Epithelial cell of proximal tubule (primary cell): ENCODE measurements around the gene DYRK4. TPM values are rescaled to one million over a fixed set of nuclear protein-coding genes. Genes with fewer than 3 reads are reported as not detected.

Experiments used
- DNase-seq: peaks from one replicate; pipeline ENCODE4 v3.0.0-alpha.2; 2011; ENCODE audit warnings: low read depth
- H3K4me3 ChIP-seq: 2 replicates; pipeline ENCODE4 v1.5.1; 2011; ENCODE audit warnings: low read depth, mild to moderate bottlenecking, low read length
- total RNA-seq: library from RNA; depleted of rRNA; stranded (reverse); fragments of >200 nt; gene quantifications from 2 replicates; pipeline ENCODE4 v1.2.3, GENCODE V29; 2015
- TF ChIP-seq, protein P1 (sequence below): conservative IDR thresholded peaks from 2 replicates; pipeline ENCODE4 v1.5.1; 2012; ENCODE audit warnings: low read depth, mild to moderate bottlenecking, low read length

DYRK4 gene
- total RNA-seq, 1 donor from 2014 or later: 38.9 TPM

DNA sequence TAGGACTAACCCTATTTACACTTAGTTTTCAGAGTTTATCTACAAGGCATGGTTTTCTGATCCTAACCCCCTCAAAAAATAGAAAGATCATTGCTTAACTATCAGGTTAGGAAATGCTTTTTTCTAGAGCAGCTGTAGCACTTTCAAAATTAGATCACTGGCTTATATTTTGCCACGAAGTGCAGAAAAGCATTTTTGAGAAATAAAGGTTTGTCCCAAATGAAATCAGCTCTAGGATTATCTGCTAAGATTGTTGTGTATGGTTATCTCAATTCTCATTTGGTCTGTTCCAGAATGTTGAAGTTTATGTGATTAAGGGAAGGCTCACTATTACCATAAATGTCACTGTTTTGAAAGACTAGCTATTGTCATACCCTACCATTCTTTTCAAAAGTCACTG lies 9.8 kb upstream of the DYRK4 start:
- H3K4me3 ChIP-seq: no peak overlapping the region
- TF ChIP-seq, protein P1, sequence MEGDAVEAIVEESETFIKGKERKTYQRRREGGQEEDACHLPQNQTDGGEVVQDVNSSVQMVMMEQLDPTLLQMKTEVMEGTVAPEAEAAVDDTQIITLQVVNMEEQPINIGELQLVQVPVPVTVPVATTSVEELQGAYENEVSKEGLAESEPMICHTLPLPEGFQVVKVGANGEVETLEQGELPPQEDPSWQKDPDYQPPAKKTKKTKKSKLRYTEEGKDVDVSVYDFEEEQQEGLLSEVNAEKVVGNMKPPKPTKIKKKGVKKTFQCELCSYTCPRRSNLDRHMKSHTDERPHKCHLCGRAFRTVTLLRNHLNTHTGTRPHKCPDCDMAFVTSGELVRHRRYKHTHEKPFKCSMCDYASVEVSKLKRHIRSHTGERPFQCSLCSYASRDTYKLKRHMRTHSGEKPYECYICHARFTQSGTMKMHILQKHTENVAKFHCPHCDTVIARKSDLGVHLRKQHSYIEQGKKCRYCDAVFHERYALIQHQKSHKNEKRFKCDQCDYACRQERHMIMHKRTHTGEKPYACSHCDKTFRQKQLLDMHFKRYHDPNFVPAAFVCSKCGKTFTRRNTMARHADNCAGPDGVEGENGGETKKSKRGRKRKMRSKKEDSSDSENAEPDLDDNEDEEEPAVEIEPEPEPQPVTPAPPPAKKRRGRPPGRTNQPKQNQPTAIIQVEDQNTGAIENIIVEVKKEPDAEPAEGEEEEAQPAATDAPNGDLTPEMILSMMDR: no peak
- no peak for DNase-seq

DNA sequence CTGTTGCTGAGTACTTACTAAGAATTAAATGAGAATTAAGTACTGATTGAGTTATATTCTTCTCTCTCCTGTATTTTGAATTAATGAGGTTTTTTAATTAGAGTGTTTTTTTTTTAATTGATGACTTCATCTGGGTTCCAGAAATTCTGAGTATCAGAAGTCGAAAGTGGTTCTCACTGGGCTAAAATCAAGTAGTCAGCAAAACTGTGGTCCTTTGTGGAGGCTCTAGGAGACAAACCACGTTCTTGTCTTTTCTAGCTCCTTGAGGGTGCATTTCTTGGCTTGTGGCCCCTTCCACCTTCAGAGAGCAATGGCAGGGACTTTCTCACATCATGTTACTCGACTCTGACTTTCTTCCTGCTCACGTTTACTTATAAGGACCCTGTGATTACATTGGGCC lies 8.1 kb upstream of the DYRK4 start:
- no peak for DNase-seq
- TF ChIP-seq, protein P1: no peak
- no peak overlapping the region for H3K4me3 ChIP-seq

DNA sequence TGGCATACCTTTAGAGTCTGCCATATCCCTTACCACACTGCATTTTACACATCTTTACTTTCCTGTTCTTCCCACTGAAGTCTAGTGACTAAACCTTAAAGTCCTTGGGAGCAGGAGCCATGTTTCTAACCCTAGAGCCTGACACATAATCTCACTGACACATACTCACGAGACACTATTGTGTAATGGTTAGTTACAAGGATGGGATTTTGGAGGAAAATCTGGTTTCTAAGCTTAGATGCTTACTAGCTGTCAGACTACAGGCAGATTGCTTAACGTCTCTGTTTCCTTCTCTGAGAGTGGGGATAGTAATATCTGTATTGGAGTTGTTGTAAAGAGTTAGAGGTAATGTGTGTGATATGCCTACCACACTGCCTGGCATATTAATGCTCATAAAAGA lies 6.2 kb upstream of the DYRK4 start:
- no peak for DNase-seq
- H3K4me3 ChIP-seq: no peak overlapping the region
- TF ChIP-seq, protein P1: no peak

DNA sequence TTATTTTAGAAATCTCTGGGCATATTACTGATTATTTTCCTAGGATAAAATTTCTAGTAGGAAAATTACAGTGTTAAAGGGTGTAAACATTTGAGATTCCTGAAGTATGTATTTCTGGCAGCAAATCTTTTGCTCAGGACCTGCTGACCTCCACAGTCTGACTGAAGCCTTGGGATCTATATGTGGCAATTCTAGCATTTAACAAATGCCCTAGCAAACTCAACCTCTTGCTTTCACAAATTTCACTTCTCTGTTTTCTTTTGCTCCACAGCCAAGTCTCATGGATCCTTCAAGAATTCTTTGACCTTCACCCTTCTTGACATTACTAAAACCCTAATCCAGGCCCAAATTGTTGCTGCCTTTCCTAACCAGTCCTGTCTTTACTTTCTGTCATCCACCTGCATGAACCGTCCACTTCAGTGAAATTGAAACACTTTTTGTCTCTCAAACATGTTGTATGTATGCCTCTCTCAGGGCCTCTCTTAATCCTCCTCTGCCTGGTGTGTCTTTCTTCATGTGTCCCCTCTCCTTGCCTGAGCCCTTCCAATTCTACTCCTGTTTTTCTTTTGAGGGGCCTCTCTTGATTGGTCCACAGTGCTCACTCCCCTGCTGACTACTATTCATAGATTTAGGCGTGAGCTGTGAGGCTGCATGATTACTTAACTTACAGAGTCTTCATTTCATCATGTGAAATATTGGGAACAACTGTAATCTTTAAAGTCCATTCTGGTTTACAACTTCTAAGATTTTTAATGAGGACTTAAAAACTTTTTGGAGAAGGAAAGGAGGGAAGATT lies 5.1 kb upstream of the DYRK4 start:
- H3K4me3 ChIP-seq: no peak overlapping the region
- no peak for DNase-seq
- TF ChIP-seq, protein P1: no peak

DNA sequence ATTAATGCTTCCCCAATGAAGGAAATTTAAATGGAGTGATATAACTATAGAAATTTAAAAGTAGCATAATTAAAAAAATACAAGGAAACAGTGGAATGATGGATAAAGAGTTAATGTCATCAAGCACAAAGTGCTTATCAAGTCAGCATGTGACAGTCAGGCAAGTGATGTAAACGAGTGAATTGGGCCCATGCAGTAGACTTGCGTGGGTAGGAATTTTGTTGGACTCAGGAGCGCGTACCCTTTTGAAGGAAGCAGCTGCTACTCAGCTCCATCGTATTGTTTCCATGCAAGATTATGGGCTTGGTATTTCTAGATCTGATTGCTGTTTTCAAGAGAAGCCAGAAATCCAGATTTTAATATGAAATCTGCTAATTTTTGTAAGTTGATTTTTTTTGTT lies 4.4 kb upstream of the DYRK4 start:
- H3K4me3 ChIP-seq: no peak overlapping the region
- no peak for DNase-seq
- TF ChIP-seq, protein P1: no peak

DNA sequence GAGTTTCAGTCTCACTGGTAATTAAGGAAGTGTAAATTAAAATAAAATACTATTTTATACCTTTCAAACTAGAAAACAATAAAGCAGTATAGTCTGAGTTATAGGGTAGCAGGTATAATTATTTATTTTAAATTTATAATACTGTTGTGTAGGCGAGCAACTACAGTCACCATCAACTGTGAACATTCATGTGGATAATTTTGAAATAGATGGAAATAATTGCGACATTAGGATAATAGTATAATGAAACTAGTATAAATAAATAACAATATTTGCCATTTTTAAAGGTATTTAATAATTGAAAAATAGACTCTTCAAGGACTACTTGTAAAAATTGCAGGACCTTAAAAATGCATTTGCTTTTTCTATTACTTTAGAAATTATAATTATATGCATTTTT lies 3.8 kb upstream of the DYRK4 start:
- no peak overlapping the region for H3K4me3 ChIP-seq
- TF ChIP-seq, protein P1: no peak
- no peak for DNase-seq

DNA sequence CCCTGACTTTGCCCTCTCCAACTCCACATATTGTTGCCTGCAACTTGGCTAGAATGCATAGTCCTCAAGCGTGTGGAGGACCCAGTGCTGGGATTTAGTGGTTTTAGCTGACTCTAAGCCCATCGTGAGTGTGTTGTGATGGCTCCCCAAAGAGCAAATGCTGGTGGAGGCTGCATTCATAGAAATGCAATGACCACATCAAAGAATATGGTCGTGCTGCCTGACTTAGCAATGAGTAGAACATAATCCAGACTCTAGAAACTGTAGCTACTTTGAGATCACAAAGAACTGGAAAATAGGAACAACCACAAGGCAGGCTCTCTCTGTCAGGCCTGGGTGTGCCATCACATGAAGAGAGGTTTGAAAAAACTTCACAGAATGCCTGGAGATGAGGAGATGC lies 1.3 kb downstream of the DYRK4 start:
- TF ChIP-seq, protein P1: no peak
- no peak for DNase-seq
- no peak overlapping the region for H3K4me3 ChIP-seq
